ENCODE results near the gene DAAM1.

DAAM1 gene

GRCh38 chr14:59189091-59189785 lies 771 bp downstream of the DAAM1 start:
- DNase-seq: peak; percentile 5

GRCh38 chr14:59189786-59190368 lies 1.4 kb downstream of the DAAM1 start:
- peak; percentile 76 for DNase-seq

GRCh38 chr14:59190372-59190771 lies 1.9 kb downstream of the DAAM1 start:
- DNase-seq: no peak

GRCh38 chr14:59195912-59196311 lies 7.4 kb downstream of the DAAM1 start:
- no peak for DNase-seq

GRCh38 chr14:59197695-59198262 lies 9.3 kb downstream of the DAAM1 start:
- no peak for DNase-seq

- no peak for DNase-seq
These were observed 10.7 kb downstream of the DAAM1 start for GRCh38 chr14:59199205-59199604.

GRCh38 chr14:59199614-59200013 lies 11.1 kb downstream of the DAAM1 start:
- DNase-seq: no peak

- DNase-seq: no peak
These were observed 11.7 kb downstream of the DAAM1 start for GRCh38 chr14:59200195-59200594.

GRCh38 chr14:59202031-59202430 lies 13.6 kb downstream of the DAAM1 start:
- DNase-seq: no peak

GRCh38 chr14:59204305-59204704 lies 15.8 kb downstream of the DAAM1 start:
- no peak for DNase-seq

- DNase-seq: no peak
These were observed 18.4 kb downstream of the DAAM1 start for GRCh38 chr14:59206892-59207291.

GRCh38 chr14:59207506-59207933 lies 19.1 kb downstream of the DAAM1 start:
- no peak for DNase-seq

- DNase-seq: no peak
These were observed 19.9 kb downstream of the DAAM1 start for GRCh38 chr14:59208224-59208814.

GRCh38 chr14:59208954-59209353 lies 20.5 kb downstream of the DAAM1 start:
- no peak for DNase-seq

GRCh38 chr14:59210621-59211020 lies 22.2 kb downstream of the DAAM1 start:
- DNase-seq: no peak

GRCh38 chr14:59213368-59214315 lies 25.2 kb downstream of the DAAM1 start:
- DNase-seq: no peak

GRCh38 chr14:59214702-59215302 lies 26.3 kb downstream of the DAAM1 start:
- DNase-seq: no peak

GRCh38 chr14:59215322-59215721 lies 26.9 kb downstream of the DAAM1 start:
- no peak for DNase-seq

GRCh38 chr14:59215757-59216156 lies 27.3 kb downstream of the DAAM1 start:
- no peak for DNase-seq

GRCh38 chr14:59217011-59217410 lies 28.5 kb downstream of the DAAM1 start:
- DNase-seq: no peak

GRCh38 chr14:59221568-59221967 lies 33.1 kb downstream of the DAAM1 start:
- no peak for DNase-seq

GRCh38 chr14:59224341-59224740 lies 35.9 kb downstream of the DAAM1 start:
- DNase-seq: no peak
